Ovary (tissue), 9 donors: Measurements from ENCODE around the gene CYP4F12. TPM values are rescaled to one million over a fixed set of nuclear protein-coding genes. Genes with fewer than 3 reads are reported as not detected.

ENCODE experiments used
- DNase-seq, 5 donors: peaks; one replicate each; pipeline ENCODE4 v3.0.0-alpha.2; 2019 to 2020
- H3K27ac ChIP-seq, 2 donors: fragments of 200-600 bp; one replicate each; pipeline versions ENCODE4 v1.5.1 to v1.8.0; 2019 to 2022
- H3K27me3 ChIP-seq: fragments of 200-600 bp; one replicate; pipeline ENCODE4 v1.8.0; 2022
- H3K36me3 ChIP-seq: fragments of 200-600 bp; sonication (generic); one replicate; pipeline ENCODE4 v1.5.1; 2019
- H3K4me1 ChIP-seq: one replicate; pipeline ENCODE4 v1.8.1; 2013; ENCODE audit warnings: mild to moderate bottlenecking, moderate library complexity; ENCODE audit not compliant: insufficient read depth
- H3K4me3 ChIP-seq: fragments of 200-600 bp; sonication (generic); one replicate; pipeline ENCODE4 v1.5.1; 2017
- H3K9me3 ChIP-seq, 2 donors: fragments of 200-600 bp in 1 of 2; sonication (generic) in 1 of 2; one replicate each; pipeline versions ENCODE4 v1.5.1 to v1.8.1; 2013 to 2019; ENCODE audit warnings: mild to moderate bottlenecking in 1 of 2, moderate library complexity in 1 of 2
- CTCF ChIP-seq, 3 donors: fragments of 450-650 bp in 2 of 3; fragments of 200-600 bp in 1 of 3; IDR thresholded peaks; one replicate each; pipeline versions ENCODE4 v1.5.1 to v1.8.0; 2016 to 2022; ENCODE audit warnings: antibody characterized with exemption in 3 of 3, mild to moderate bottlenecking in 1 of 3
- EP300 ChIP-seq: sonication (generic); formaldehyde crosslinking; IDR thresholded peaks from one replicate; pipeline ENCODE4 v1.6.1; 2017; ENCODE audit warnings: antibody characterized with exemption
- POLR2A ChIP-seq: fragments of 450-650 bp; IDR thresholded peaks from one replicate; pipeline ENCODE4 v1.6.1; 2017; ENCODE audit warnings: antibody characterized with exemption, mild to moderate bottlenecking, moderate library complexity
- WGBS, 3 donors: extraction: QIAGEN DNeasy Blood & Tissue Kit in 1 of 3; methylation state at CpG; one replicate each; pipeline versions ENCODE4 v1.1.5 to v1.1.7; 2013 to 2017; 5-methylcytosine and 5-hydroxymethylcytosine counted together
- intact Hi-C, 4 donors: fragments of 100-400 bp; cut with DNase I; formaldehyde crosslinking; loops; one replicate each; pipeline versions ENCODE4 v1.11.0 to v1.15.1; 2022 to 2023
- polyA plus RNA-seq, 2 donors: library from polyadenylated mRNA; stranded (reverse); fragments of 200-250 nt in 1 of 2; fragments of 350-450 nt in 1 of 2; fragmentation: Illumina TruSeq in 1 of 2; extraction: RNeasy Lipid Tissue Mini Kit (QIAGEN cat#74804) in 1 of 2; gene quantifications; one replicate each; pipeline ENCODE4 v1.2.3, GENCODE V29; 2013 to 2014
- total RNA-seq, 7 donors: library from RNA; depleted of rRNA in 2 of 7; stranded (reverse); fragments of >200 nt in 2 of 7; fragmentation: NEBNext Ultra II Directional in 3 of 7; extraction: Animal tissue kit (Norgen Biotek cat#: 25700) in 3 of 7; gene quantifications; one replicate each; pipeline versions ENCODE4 v1.1.0 to v1.2.4, GENCODE V29; 2016 to 2023
- donor health status: DM: no; HTN: no; CAD: no; lungs with moderate emphysema.
- donor health status: DM: no; HTN: no; CAD: no.
- donor health status: Bipolar disorder and iron deficiency.
- donor health status: DM: yes; HTN: yes; CAD: no.
- donor health status: DM: no; HTN: no; CAD: no.
- donor health status: DM: yes; HTN: yes; CAD: no.

CYP4F12 gene
- total and polyA plus RNA-seq, 9 donors = 2.7 to 14.1 (median 8.9) TPM

- DNase-seq = no peak
- intact Hi-C loops = no loop called here
- 50 to 75% (median 56%) methylated on average over 8 of the region's 8 CpGs for WGBS, 3 donors
- H3K9me3 ChIP-seq = no peaks in the 10 kb centered on the region
- H3K36me3 ChIP-seq = no peaks in the 10 kb centered on the region
- H3K4me1 ChIP-seq = no peaks in the 10 kb centered on the region
- H3K27ac ChIP-seq = no peak overlapping the region
- no peaks in the 10 kb centered on the region for H3K27me3 ChIP-seq
- TF ChIP-seq EP300 = no peak
- TF ChIP-seq POLR2A = no peak
- no peak for TF ChIP-seq CTCF (IDR thresholded peaks at IDR 0.05)
- H3K4me3 ChIP-seq = no peak overlapping the region
These were observed 20.2 kb upstream of the CYP4F12 start for GRCh38 chr19:15652559-15653278.

- no peaks in the 10 kb centered on the region for H3K4me1 ChIP-seq
- H3K4me3 ChIP-seq = no peak overlapping the region
- TF ChIP-seq CTCF (IDR thresholded peaks at IDR 0.05) (no peak), EP300 (no peak), POLR2A (no peak)
- peaks cover 0 to 3% of the 10 kb centered on the region in 2 donors for H3K9me3 ChIP-seq
- H3K27ac ChIP-seq = no peak overlapping the region
- intact Hi-C loops = no loop called here
- no peaks in the 10 kb centered on the region for H3K27me3 ChIP-seq
- H3K36me3 ChIP-seq = no peaks in the 10 kb centered on the region
- DNase-seq = no peak
These were observed 16.4 kb upstream of the CYP4F12 start for GRCh38 chr19:15656467-15656866.

GRCh38 chr19:15663247-15663646 is 9.6 kb upstream of the CYP4F12 start:
- H3K9me3 ChIP-seq = peaks cover 0 to 3% of the 10 kb centered on the region in 2 donors
- TF ChIP-seq CTCF (IDR thresholded peaks at IDR 0.05) (no peak), POLR2A (no peak), EP300 (no peak)
- no peak for DNase-seq
- H3K27me3 ChIP-seq = no peaks in the 10 kb centered on the region
- H3K4me3 ChIP-seq = no peak overlapping the region
- H3K27ac ChIP-seq = no peak overlapping the region
- H3K4me1 ChIP-seq = no peaks in the 10 kb centered on the region
- WGBS, 3 donors = 74 to 75% (median 75%) methylated on average over 4 of the region's 4 CpGs
- intact Hi-C loops = no loop called here
- no peaks in the 10 kb centered on the region for H3K36me3 ChIP-seq

- Histone ChIP-seq H3K27ac (no peak overlapping the region), H3K4me3 (no peak overlapping the region), H3K36me3 (no peaks in the 10 kb centered on the region), H3K9me3 (no peaks in the 10 kb centered on the region), H3K4me1 (no peaks in the 10 kb centered on the region), H3K27me3 (no peaks in the 10 kb centered on the region)
- intact Hi-C loops = no loop called here
- TF ChIP-seq CTCF (IDR thresholded peaks at IDR 0.05) = no peak
- no peak for DNase-seq
- 13 to 38% (median 19%) methylated on average over 1 of the region's 1 CpG for whole genome bisulfite sequencing, 3 donors
These were observed 6.7 kb upstream of the CYP4F12 start for GRCh38 chr19:15666186-15666585.
